ENCODE measurements around the gene SIRT5.

Gene SIRT5

DNA sequence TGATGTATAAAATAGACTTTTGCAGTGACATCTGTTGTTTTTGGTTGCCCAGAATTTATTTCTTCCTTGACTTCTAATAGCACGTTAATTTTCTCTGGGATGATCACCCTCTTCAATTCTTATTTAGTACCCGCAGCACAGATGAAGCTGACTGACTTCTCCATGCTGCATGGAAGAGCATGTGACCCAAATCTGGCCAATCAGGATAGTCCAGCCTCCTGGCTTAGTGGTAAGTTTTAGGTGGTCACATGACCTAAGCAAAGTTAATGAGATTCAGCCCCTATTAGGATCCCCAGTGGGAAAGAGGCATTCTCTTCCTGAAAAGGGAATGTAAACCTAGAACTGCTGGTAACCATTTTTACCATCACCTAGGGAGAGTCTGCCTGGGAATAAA is 13.8 kb upstream of the SIRT5 start:
- H3K36me3 Mint-ChIP-seq (ENCODE audit: low read depth) = no peaks in the 10 kb centered on the region
- H3K27ac Mint-ChIP-seq = no peak overlapping the region
- no peaks in the 10 kb centered on the region for H3K9me3 Mint-ChIP-seq
- no peaks in the 10 kb centered on the region for H3K27me3 Mint-ChIP-seq
- peaks cover 22% of the 10 kb centered on the region for H3K4me1 Mint-ChIP-seq (ENCODE audit: low read depth)
- intact Hi-C loops (cut with micrococcal nuclease) = no loop called here
- no peak overlapping the region for H3K4me3 Mint-ChIP-seq

GRCh38 chr6:13561624-13562267 is 12.7 kb upstream of the SIRT5 start:
- peaks cover 22% of the 10 kb centered on the region for H3K4me1 Mint-ChIP-seq (ENCODE audit: low read depth)
- H3K4me3 Mint-ChIP-seq = no peak overlapping the region
- intact Hi-C loops (cut with micrococcal nuclease) = no loop called here
- no peaks in the 10 kb centered on the region for H3K9me3 Mint-ChIP-seq
- no peaks in the 10 kb centered on the region for H3K27me3 Mint-ChIP-seq
- H3K36me3 Mint-ChIP-seq (ENCODE audit: low read depth) = no peaks in the 10 kb centered on the region
- no peak overlapping the region for H3K27ac Mint-ChIP-seq

DNA sequence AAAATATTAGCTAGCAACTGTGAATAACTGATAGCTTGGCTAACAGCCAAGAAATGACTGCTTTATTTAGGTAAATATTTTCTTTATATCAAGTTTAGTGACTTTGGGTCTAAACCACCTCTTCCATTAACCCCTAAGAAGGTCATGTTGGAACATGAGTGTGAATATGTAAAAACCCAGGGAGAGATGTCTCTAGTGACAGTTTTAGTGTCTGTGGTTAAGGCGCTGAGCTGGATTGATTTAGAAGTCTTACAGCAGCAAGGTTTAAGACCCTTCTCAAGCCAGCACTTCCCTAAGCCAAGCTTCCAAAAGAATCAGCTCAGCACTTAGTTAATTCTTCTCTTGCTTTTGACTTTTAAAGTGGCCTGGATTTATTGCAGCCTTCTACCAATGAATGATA is 11.4 kb upstream of the SIRT5 start:
- peaks cover 22% of the 10 kb centered on the region for H3K4me1 Mint-ChIP-seq (ENCODE audit: low read depth)
- H3K27ac Mint-ChIP-seq = no peak overlapping the region
- no peaks in the 10 kb centered on the region for H3K9me3 Mint-ChIP-seq
- H3K36me3 Mint-ChIP-seq (ENCODE audit: low read depth) = no peaks in the 10 kb centered on the region
- no peaks in the 10 kb centered on the region for H3K27me3 Mint-ChIP-seq
- intact Hi-C loops (cut with micrococcal nuclease) = no loop called here
- no peak overlapping the region for H3K4me3 Mint-ChIP-seq

DNA sequence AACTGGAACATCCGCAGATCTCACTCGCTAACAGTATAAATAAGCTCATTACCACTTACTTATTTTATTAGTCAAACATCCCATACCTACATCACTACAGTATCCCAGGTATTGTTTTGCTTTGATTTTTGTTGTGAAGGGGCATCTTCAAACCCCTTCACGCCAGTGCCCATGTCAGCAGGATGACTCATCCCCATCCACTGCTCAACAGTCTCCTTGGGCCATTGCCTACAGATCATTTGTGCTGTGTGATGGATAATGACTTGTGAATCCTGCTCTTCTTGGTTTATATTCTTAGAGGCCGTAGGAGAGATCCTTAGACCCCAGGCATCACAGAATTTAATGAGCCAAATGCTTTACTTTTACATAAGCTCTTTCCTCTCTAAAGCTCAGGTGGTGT is 8.5 kb upstream of the SIRT5 start:
- H3K9me3 Mint-ChIP-seq = no peaks in the 10 kb centered on the region
- peaks cover 17% of the 10 kb centered on the region for H3K4me1 Mint-ChIP-seq (ENCODE audit: low read depth)
- no peak overlapping the region for H3K4me3 Mint-ChIP-seq
- H3K36me3 Mint-ChIP-seq (ENCODE audit: low read depth) = no peaks in the 10 kb centered on the region
- no peak overlapping the region for H3K27ac Mint-ChIP-seq
- H3K27me3 Mint-ChIP-seq = peaks cover 10% of the 10 kb centered on the region
- intact Hi-C loops (cut with micrococcal nuclease) = no loop called here

GRCh38 chr6:13566500-13566899 is 7.9 kb upstream of the SIRT5 start:
- Mint-ChIP-seq H3K4me3 (no peak overlapping the region), H3K9me3 (no peaks in the 10 kb centered on the region), H3K27me3 (peaks cover 10% of the 10 kb centered on the region), H3K4me1 (ENCODE audit: low read depth) (peaks cover 12% of the 10 kb centered on the region), H3K36me3 (ENCODE audit: low read depth) (no peaks in the 10 kb centered on the region), H3K27ac (no peak overlapping the region)
- intact Hi-C loops (cut with micrococcal nuclease) = no loop called here

GRCh38 chr6:13568970-13569369 is 5.4 kb upstream of the SIRT5 start:
- Mint-ChIP-seq H3K27ac (no peak overlapping the region), H3K36me3 (ENCODE audit: low read depth) (peaks cover 10% of the 10 kb centered on the region), H3K27me3 (peaks cover 10% of the 10 kb centered on the region), H3K4me3 (no peak overlapping the region), H3K4me1 (ENCODE audit: low read depth) (peaks cover 18% of the 10 kb centered on the region), H3K9me3 (no peaks in the 10 kb centered on the region)
- intact Hi-C loops (cut with micrococcal nuclease) = no loop called here

DNA sequence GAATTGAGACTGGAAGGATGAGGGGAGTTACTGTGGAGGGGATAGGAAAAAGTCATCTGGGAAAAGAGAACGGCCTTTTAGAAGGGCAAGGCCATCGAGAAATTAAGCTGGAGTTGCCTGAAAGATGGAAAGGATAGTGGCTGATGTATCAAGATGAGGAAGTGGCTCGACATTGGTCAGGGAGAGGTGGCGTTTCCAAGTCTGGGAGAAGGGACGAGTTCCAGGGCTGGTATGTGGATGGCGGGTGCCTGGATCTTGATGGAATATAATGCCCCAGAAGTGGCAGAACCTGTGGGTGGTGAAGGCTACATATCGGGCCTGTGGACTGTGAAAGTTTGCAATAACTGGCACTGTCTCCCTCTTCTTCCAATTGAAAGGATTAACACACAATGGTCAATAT is 2.2 kb upstream of the SIRT5 start:
- H3K9me3 Mint-ChIP-seq = no peaks in the 10 kb centered on the region
- no peak overlapping the region for H3K27ac Mint-ChIP-seq
- H3K36me3 Mint-ChIP-seq (ENCODE audit: low read depth) = peaks cover 21% of the 10 kb centered on the region
- peaks cover 37% of the 10 kb centered on the region for H3K4me1 Mint-ChIP-seq (ENCODE audit: low read depth)
- intact Hi-C loops (cut with micrococcal nuclease) = loop anchor here (10.0 kb wide), 2 partner anchors 87 to 377 kb away; partner anchors contain the start of gene GFOD1
- H3K27me3 Mint-ChIP-seq = peaks cover 10% of the 10 kb centered on the region
- H3K4me3 Mint-ChIP-seq = no peak overlapping the region

DNA sequence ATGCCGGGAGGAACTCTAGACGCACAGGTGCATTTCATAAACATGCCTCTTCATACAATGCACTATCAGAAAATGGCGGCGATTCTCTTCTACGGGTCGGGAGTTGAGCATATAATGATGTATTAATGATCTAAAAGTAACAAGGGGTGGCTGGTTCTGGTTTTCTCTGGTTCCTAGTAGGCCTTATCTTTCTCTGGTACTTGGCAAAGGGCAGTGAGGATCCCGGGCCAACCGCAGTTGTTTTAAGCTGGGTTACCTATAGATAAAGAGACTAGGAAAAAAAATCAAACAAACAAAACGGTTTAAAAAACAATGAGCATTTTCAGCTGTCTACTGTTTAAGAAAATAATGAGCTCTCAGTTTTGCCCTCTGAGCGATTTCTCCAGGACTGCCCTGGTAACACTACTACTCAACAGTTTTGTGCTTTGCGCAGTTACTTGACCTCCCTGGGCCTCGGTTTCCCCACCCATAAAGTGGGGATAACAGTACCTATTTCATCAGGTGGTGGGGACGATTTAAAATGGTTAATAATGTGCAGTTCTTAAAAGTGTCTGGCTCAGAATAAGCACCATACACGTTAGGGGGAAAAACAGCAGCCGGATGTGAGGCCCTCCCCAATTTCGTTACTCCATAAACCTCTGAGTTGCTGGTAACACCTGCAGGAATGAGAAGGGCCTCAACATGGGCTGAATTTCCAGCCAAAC is 1.3 kb upstream of the SIRT5 start:
- Mint-ChIP-seq H3K4me1 (ENCODE audit: low read depth) (peaks cover 37% of the 10 kb centered on the region), H3K27ac (peak overlapping the region; percentile 92)

GRCh38 chr6:13573669-13574110 is 711 bp upstream of the SIRT5 start:
- Mint-ChIP-seq H3K4me1 (ENCODE audit: low read depth) (peaks cover 37% of the 10 kb centered on the region), H3K27me3 (peaks cover 8% of the 10 kb centered on the region), H3K9me3 (no peaks in the 10 kb centered on the region), H3K27ac (peak overlapping the region; percentile 92), H3K4me3 (peak overlapping the region; percentile 87), H3K36me3 (ENCODE audit: low read depth) (peaks cover 21% of the 10 kb centered on the region)
- intact Hi-C loops (cut with micrococcal nuclease) = loop anchor here (2.0 to 10.0 kb wide), 4 partner anchors 41 to 379 kb away; partner anchors contain the start of genes GFOD1 and NOL7

More for the DNA sequence above, 1.3 kb upstream of the SIRT5 start:
- Mint-ChIP-seq H3K4me3 (peak overlapping the region; percentile 87), H3K27me3 (peaks cover 10% of the 10 kb centered on the region), H3K36me3 (ENCODE audit: low read depth) (peaks cover 21% of the 10 kb centered on the region), H3K9me3 (no peaks in the 10 kb centered on the region)
- intact Hi-C loops (cut with micrococcal nuclease) = loop anchor here (10.0 kb wide), 2 partner anchors 88 to 378 kb away; partner anchors contain the start of gene GFOD1

GRCh38 chr6:13574149-13574570 is 241 bp upstream of the SIRT5 start:
- peaks cover 37% of the 10 kb centered on the region for H3K4me1 Mint-ChIP-seq (ENCODE audit: low read depth)
- no peaks in the 10 kb centered on the region for H3K9me3 Mint-ChIP-seq
- peaks cover 8% of the 10 kb centered on the region for H3K27me3 Mint-ChIP-seq
- peak overlapping the region; percentile 92 for H3K27ac Mint-ChIP-seq
- intact Hi-C loops (cut with micrococcal nuclease) = loop anchor here (2.0 to 10.0 kb wide), 4 partner anchors 41 to 379 kb away; partner anchors contain the start of genes GFOD1 and NOL7
- H3K4me3 Mint-ChIP-seq = peak overlapping the region; percentile 87
- H3K36me3 Mint-ChIP-seq (ENCODE audit: low read depth) = peaks cover 21% of the 10 kb centered on the region

DNA sequence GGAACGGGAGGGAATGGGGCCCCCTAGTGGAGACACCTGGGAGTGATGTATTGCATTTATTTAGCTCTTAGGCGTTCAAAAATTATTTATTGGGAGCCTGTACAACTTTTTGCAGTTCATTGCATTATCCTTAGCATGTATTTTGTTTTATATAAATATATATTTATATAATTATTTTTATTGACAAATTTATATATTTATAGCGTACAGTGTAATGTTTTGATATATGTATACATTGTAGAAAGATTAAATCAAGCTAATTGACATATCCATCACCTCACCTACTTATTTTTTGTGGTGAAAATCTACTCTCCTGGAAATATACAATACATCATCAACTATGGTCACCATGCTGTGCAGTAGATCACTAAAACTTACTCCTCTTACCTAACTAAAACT is 975 bp downstream of the SIRT5 start:
- H3K9me3 Mint-ChIP-seq = no peaks in the 10 kb centered on the region

GRCh38 chr6:13576017-13576416 is 1.6 kb downstream of the SIRT5 start:
- H3K36me3 Mint-ChIP-seq (ENCODE audit: low read depth) = peaks cover 27% of the 10 kb centered on the region
- peak overlapping the region; percentile 92 for H3K27ac Mint-ChIP-seq
- peaks cover 43% of the 10 kb centered on the region for H3K4me1 Mint-ChIP-seq (ENCODE audit: low read depth)
- intact Hi-C loops (cut with micrococcal nuclease) = loop anchor here (5.0 to 10.0 kb wide), 3 partner anchors 49 to 381 kb away; partner anchors contain the start of gene GFOD1
- H3K9me3 Mint-ChIP-seq = no peaks in the 10 kb centered on the region
- no peaks in the 10 kb centered on the region for H3K27me3 Mint-ChIP-seq
- no peak overlapping the region for H3K4me3 Mint-ChIP-seq

More for the DNA sequence above, 975 bp downstream of the SIRT5 start:
- Mint-ChIP-seq H3K4me3 (peak overlapping the region; percentile 87), H3K27me3 (peaks cover 5% of the 10 kb centered on the region), H3K4me1 (ENCODE audit: low read depth) (peaks cover 39% of the 10 kb centered on the region), H3K27ac (peak overlapping the region; percentile 92), H3K36me3 (ENCODE audit: low read depth) (peaks cover 22% of the 10 kb centered on the region)
- intact Hi-C loops (cut with micrococcal nuclease) = loop anchor here (2.0 to 10.0 kb wide), 5 partner anchors 39 to 381 kb away; partner anchors contain the start of genes GFOD1 and NOL7

- H3K4me3 Mint-ChIP-seq = no peak overlapping the region
- intact Hi-C loops (cut with micrococcal nuclease) = loop anchor here (5.0 to 10.0 kb wide), 3 partner anchors 51 to 383 kb away; partner anchors contain the start of gene GFOD1
- H3K36me3 Mint-ChIP-seq (ENCODE audit: low read depth) = peaks cover 22% of the 10 kb centered on the region
- H3K4me1 Mint-ChIP-seq (ENCODE audit: low read depth) = peaks cover 40% of the 10 kb centered on the region
- no peaks in the 10 kb centered on the region for H3K9me3 Mint-ChIP-seq
- no peak overlapping the region for H3K27ac Mint-ChIP-seq
- H3K27me3 Mint-ChIP-seq = no peaks in the 10 kb centered on the region
Observed at GRCh38 chr6:13577926-13578325, 3.5 kb downstream of the SIRT5 start.

DNA sequence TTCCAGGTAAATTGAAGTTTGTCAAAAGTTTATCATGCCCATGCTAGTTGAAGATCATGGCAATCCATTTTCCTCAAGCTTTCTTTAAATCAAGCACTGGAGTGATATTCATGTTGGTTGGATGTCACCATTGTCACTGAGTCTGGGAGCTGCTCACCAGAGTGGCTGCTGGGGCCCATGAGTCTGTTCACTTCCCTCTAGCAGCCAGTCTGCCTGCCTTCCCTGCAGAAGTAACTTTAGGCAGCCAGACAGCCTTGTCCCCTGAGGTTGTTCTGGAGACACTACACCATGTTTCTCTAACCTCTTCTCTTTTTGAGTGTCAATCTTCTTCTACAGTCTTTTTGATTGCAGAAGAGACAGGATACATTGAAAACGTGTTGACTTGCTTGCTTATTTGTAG is 5.5 kb downstream of the SIRT5 start:
- intact Hi-C loops (cut with micrococcal nuclease) = loop anchor here (5.0 to 10.0 kb wide), 3 partner anchors 53 to 385 kb away; partner anchors contain the start of gene GFOD1
- Mint-ChIP-seq H3K4me1 (ENCODE audit: low read depth) (peaks cover 27% of the 10 kb centered on the region), H3K4me3 (no peak overlapping the region), H3K27me3 (no peaks in the 10 kb centered on the region), H3K9me3 (no peaks in the 10 kb centered on the region), H3K27ac (no peak overlapping the region), H3K36me3 (ENCODE audit: low read depth) (peaks cover 27% of the 10 kb centered on the region)

Data from dendritic cell treated with granulocyte-macrophage colony-stimulating factor and Interleukin-4, amounts not matched to agents 40 ng/mL and 50 ng/mL, for 4 days (primary cell).